GM06990 (cell line): ENCODE results near the gene IL1R2.

Experiments used
- DNase-seq: peaks from one replicate; pipeline ENCODE4 v3.0.0-alpha.2; 2011; ENCODE audit not compliant: insufficient read length; ENCODE audit errors: extremely low read depth
- H3K27me3 ChIP-seq: replicated peaks from 2 replicates; pipeline ENCODE4 v1.6.0; 2011; ENCODE audit warnings: low read length; ENCODE audit not compliant: control insufficient read depth, insufficient read depth
- H3K36me3 ChIP-seq: 2 replicates; pipeline ENCODE4 v1.5.1; 2011; ENCODE audit warnings: low read length; ENCODE audit not compliant: control insufficient read depth, insufficient read depth
- H3K4me3 ChIP-seq: replicated peaks from 2 replicates; pipeline ENCODE4 v1.5.1; 2011; ENCODE audit warnings: low read depth, mild to moderate bottlenecking, control low read depth, low read length
- CTCF ChIP-seq: IDR thresholded peaks from 2 replicates; pipeline ENCODE4 v1.5.1; 2011; ENCODE audit warnings: low read length, control low read depth, mild to moderate bottlenecking, inconsistent platforms; ENCODE audit not compliant: insufficient read depth, poor library complexity, severe bottlenecking

Gene IL1R2

DNA sequence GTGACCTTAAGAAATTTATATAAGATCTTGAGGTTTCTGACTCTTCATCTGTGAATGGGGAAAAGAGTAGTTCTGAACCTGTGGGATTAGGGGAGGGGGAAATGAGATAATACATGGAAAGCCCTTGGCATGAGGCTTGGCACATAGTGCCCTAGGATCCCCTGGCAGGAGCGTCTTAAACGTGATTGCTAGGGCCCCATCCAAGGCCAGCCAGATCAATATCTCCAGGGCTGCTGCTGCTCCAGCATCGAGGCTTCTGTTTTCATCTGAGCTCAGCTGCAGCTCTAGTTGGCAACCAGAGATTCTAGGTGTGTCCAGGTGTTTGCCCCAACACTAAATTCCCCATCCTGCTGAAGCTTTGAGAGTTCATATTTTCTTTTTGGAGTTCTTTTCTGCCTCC, 71.0 kb downstream of the IL1R2 start:
- DNase-seq = no peak
- no peak overlapping the region for H3K4me3 ChIP-seq
- no peak for TF ChIP-seq CTCF
- peaks cover 2% of the 10 kb centered on the region; the same call in 1 of the 2 replicates for H3K27me3 ChIP-seq
- H3K36me3 ChIP-seq = no peaks in the 10 kb centered on the region

GRCh38 chr2:102063487-102063911, 71.7 kb downstream of the IL1R2 start:
- no peak overlapping the region for H3K4me3 ChIP-seq
- TF ChIP-seq CTCF = no peak
- no peak for DNase-seq

DNA sequence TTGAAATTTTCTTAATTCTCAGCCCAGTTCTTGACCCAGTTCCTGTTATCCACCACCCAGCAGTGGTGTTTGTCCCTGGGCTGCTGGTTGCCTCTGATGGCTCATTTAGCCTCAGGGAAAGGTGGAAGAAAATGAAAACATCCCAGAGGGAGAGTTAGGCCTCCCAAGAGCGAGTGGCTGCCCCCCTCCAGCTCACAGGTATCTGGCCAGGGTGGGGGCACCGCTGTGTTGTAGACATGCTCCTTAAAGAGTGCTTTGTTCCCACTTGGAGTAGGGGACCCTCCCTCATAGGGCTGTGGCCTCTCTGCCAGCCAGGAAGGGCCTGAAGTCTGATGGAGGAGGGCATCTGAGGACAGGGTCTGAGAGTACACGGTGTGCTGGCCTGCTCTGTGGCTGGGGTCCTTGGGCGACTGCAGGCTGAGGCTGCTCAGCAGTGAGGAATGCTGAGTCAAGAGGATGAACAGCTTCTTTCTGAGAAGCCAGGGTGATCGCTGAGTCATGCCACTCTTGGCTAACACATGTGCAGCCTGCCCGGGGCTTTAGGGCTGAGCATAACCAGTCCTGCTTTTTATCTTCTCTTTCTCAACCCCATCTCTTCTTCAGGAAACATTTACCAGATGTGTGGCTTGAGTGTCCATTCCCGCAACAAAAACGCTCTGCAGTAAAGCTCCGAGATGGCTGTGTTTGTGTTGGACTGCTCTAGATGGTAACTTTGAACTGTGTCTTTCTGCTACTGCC, 72.3 kb downstream of the IL1R2 start:
- TF ChIP-seq CTCF = no peak
- no peak for DNase-seq

More at GRCh38 chr2:102063487-102063911, 71.7 kb downstream of the IL1R2 start:
- Histone ChIP-seq H3K36me3 (no peaks in the 10 kb centered on the region), H3K27me3 (peaks cover 2% of the 10 kb centered on the region; the same call in 1 of the 2 replicates)

DNA sequence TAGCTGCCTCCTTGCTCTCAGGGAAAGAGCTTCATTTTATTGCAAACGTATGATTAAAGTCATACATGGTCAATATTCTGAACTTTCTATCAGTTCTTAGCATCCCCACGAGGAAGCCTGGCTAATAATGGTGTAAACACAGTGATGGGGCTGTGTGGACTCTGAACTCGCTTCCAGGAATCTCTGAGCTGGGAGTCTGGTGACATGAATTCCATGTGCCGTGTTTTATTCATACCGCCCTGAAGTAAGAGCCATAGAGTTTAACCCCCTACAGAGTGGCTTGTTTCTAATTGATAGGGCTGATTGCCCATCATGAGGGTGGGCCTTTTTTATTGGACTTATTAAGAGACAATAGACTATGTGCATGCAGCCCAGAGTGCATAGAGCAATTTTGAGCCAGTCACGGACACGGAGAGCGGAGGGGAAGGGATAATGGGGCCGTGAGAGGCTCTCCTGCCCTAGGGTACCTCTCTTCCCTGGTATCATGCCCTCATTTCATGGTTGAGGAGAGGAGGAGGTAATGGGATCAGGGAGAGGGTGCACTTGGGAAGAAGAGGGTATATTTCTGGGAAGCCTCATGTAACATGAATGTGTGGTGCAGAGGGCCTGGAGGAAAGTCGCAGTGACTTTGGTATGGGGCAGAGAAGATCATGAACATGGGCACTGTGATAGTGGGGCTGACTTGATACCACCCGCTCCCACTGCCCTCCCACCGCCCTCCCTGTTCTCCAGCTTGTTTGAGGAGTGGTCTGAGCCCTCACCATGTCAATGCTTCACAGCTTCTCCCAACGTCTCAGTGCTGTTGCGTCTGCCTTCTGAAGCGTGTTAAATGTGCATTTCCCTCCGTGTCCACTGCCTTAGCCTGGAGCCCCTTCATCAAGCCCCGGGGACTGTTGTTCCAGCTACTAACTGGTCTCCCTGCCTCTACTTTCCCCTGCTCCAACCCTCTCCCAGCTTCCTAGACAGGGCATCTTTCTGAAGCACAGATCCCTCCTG, 73.2 kb downstream of the IL1R2 start:
- no peak for DNase-seq
- Histone ChIP-seq H3K36me3 (no peaks in the 10 kb centered on the region), H3K27me3 (peaks cover 2% of the 10 kb centered on the region; the same call in 1 of the 2 replicates), H3K4me3 (no peak overlapping the region)
- TF ChIP-seq CTCF = no peak

More for the DNA sequence above, 72.3 kb downstream of the IL1R2 start:
- no peak overlapping the region for H3K4me3 ChIP-seq
- peaks cover 2% of the 10 kb centered on the region; the same call in 1 of the 2 replicates for H3K27me3 ChIP-seq
- H3K36me3 ChIP-seq = no peaks in the 10 kb centered on the region

GRCh38 chr2:102065675-102066252, 74.0 kb downstream of the IL1R2 start:
- no peak for TF ChIP-seq CTCF
- Histone ChIP-seq H3K27me3 (peaks cover 2% of the 10 kb centered on the region; the same call in 1 of the 2 replicates), H3K4me3 (no peak overlapping the region), H3K36me3 (no peaks in the 10 kb centered on the region)
- no peak for DNase-seq
